Gastroesophageal sphincter (tissue), 3 donors: ENCODE results near the gene ARMC9.

Source experiments
- POLR2A ChIP-seq, 2 donors: fragments of 450-650 bp; IDR thresholded peaks; one replicate each; pipeline ENCODE4 v1.6.1; 2017; ENCODE audit warnings: antibody characterized with exemption in 2 of 2, mild to moderate bottlenecking in 2 of 2, moderate library complexity in 1 of 2
- TF ChIP-seq, protein P1 (sequence below), 4 experiments: fragments of 200-600 bp in 2 of 4; fragments of 450-650 bp in 2 of 4; sonication (generic) in 1 of 4; IDR thresholded peaks; one replicate each; pipeline ENCODE4 v1.5.1; 2017 to 2019; ENCODE audit warnings: antibody characterized with exemption in 4 of 4, mild to moderate bottlenecking in 2 of 4, moderate library complexity in 2 of 4

DNA sequence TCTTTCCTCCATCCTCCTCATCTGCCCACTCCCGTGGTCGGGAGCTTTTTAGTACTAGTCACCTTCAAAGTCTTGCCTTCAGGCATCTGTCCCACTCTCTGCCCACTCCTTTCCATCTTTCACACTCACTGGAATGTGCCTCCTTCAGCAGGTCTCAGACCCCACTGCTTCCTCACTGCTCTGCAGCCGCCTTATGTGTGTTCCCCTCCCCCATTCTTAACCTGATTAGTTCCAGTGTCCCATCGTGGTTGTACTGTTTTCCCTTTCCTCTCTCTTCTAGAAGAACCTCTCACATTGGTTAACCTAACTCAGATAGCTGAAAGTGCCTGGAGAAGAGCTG lies 3.0 kb downstream of the ARMC9 start:
- no peak for TF ChIP-seq POLR2A (IDR thresholded peaks at IDR 0.05)
- TF ChIP-seq, protein P1, sequence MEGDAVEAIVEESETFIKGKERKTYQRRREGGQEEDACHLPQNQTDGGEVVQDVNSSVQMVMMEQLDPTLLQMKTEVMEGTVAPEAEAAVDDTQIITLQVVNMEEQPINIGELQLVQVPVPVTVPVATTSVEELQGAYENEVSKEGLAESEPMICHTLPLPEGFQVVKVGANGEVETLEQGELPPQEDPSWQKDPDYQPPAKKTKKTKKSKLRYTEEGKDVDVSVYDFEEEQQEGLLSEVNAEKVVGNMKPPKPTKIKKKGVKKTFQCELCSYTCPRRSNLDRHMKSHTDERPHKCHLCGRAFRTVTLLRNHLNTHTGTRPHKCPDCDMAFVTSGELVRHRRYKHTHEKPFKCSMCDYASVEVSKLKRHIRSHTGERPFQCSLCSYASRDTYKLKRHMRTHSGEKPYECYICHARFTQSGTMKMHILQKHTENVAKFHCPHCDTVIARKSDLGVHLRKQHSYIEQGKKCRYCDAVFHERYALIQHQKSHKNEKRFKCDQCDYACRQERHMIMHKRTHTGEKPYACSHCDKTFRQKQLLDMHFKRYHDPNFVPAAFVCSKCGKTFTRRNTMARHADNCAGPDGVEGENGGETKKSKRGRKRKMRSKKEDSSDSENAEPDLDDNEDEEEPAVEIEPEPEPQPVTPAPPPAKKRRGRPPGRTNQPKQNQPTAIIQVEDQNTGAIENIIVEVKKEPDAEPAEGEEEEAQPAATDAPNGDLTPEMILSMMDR (IDR thresholded peaks at IDR 0.05), result no peak
